Lower lobe of right lung (tissue), 2 donors: ENCODE measurements around the gene TM4SF5. TPM values are rescaled to one million over a fixed set of nuclear protein-coding genes. Genes with fewer than 3 reads are reported as not detected.
A peak's percentile ranks its signal among the peaks of the same experiment; 100 is the strongest.

ENCODE experiments used
- ATAC-seq, 2 donors: fragments of 200-7000 bp; cut with Tn5 transposase; one replicate each; pipeline ENCODE4 v1.9.1; 2020 to 2022; ENCODE audit warnings: mild to moderate bottlenecking in 2 of 2, moderate library complexity in 2 of 2
- DNase-seq: peaks from one replicate; pipeline ENCODE4 v3.0.0-alpha.2; 2020
- H3K27ac ChIP-seq: fragments of 200-600 bp; one replicate; pipeline ENCODE4 v1.8.0; 2022
- H3K27me3 ChIP-seq: fragments of 200-600 bp; one replicate; pipeline ENCODE4 v1.8.0; 2022; ENCODE audit warnings: low read depth
- H3K36me3 ChIP-seq: fragments of 200-600 bp; one replicate; pipeline ENCODE4 v1.8.0; 2022; ENCODE audit warnings: mild to moderate bottlenecking
- H3K4me1 ChIP-seq: fragments of 200-600 bp; one replicate; pipeline ENCODE4 v1.8.0; 2022
- H3K4me3 ChIP-seq: fragments of 200-600 bp; one replicate; pipeline ENCODE4 v1.8.0; 2022; ENCODE audit warnings: mild to moderate bottlenecking
- H3K9me3 ChIP-seq: fragments of 200-600 bp; one replicate; pipeline ENCODE4 v1.8.0; 2022
- CTCF ChIP-seq: fragments of 200-600 bp; IDR thresholded peaks from one replicate; pipeline ENCODE4 v1.8.0; 2022; ENCODE audit warnings: antibody characterized with exemption, mild to moderate bottlenecking
- intact Hi-C: fragments of 100-400 bp; cut with DNase I; formaldehyde crosslinking; loops from one replicate; pipeline ENCODE4 v1.11.0; 2022
- total RNA-seq: library from RNA; stranded (reverse); fragmentation: NEBNext Ultra II Directional; extraction: Animal tissue kit (Norgen Biotek cat#: 25700); gene quantifications from one replicate; pipeline ENCODE4 v1.2.1, GENCODE V29; 2021
- donor health status: DM: no; HTN: yes; CAD: no; lungs with severe emphysema.

Gene TM4SF5
- total RNA-seq, 1 donor from 2014 or later, result not detected

GRCh38 chr17:4786516-4786915, 14.8 kb downstream of the TM4SF5 start:
- H3K4me1 ChIP-seq, result peaks cover 33% of the 10 kb centered on the region
- ATAC-seq, result no peak
- no peak for TF ChIP-seq CTCF
- intact Hi-C loops, result loop anchor here (10.0 kb wide), 1 partner anchor 52 kb away; the partner anchor contains the start of genes CXCL16, MED11 and ZMYND15
- peak overlapping the region; percentile 34 for H3K4me3 ChIP-seq
- peaks cover 43% of the 10 kb centered on the region for H3K27me3 ChIP-seq
- no peak for DNase-seq
- no peak overlapping the region for H3K27ac ChIP-seq
- no peaks in the 10 kb centered on the region for H3K9me3 ChIP-seq
- no peaks in the 10 kb centered on the region for H3K36me3 ChIP-seq

- H3K27me3 ChIP-seq, result peaks cover 29% of the 10 kb centered on the region
- intact Hi-C loops, result loop anchor here (10.0 kb wide), 1 partner anchor 53 kb away; the partner anchor contains the start of genes CXCL16, MED11 and ZMYND15
- ATAC-seq (no peak), DNase-seq (no peak)
- H3K4me1 ChIP-seq, result peaks cover 33% of the 10 kb centered on the region
- no peak for TF ChIP-seq CTCF
- H3K4me3 ChIP-seq, result peak overlapping the region; percentile 76
- no peaks in the 10 kb centered on the region for H3K36me3 ChIP-seq
- no peak overlapping the region for H3K27ac ChIP-seq
- H3K9me3 ChIP-seq, result no peaks in the 10 kb centered on the region
These were observed 16.6 kb downstream of the TM4SF5 start for GRCh38 chr17:4788159-4788806.

GRCh38 chr17:4788807-4789700, 17.4 kb downstream of the TM4SF5 start, which contains the start of gene GLTPD2:
Gene GLTPD2, plus strand, starts transcription at chr17:4788964. Its CDS starts 48 bp downstream, at chr17:4789012.
- intact Hi-C loops, result loop anchor here (10.0 kb wide), 1 partner anchor 54 kb away; the partner anchor contains the start of genes CXCL16, MED11 and ZMYND15
- no peak for TF ChIP-seq CTCF
- Histone ChIP-seq H3K4me3 (peak within 1 kb of the TSS; percentile 76), H3K36me3 (no peaks in the 10 kb centered on the region), H3K9me3 (no peaks in the 10 kb centered on the region), H3K27ac (peak within 1 kb of the TSS; percentile 96), H3K4me1 (peaks cover 33% of the 10 kb centered on the region), H3K27me3 (peaks cover 21% of the 10 kb centered on the region)
- no peak for DNase-seq
- ATAC-seq, result peak; percentile 3 to 7

GRCh38 chr17:4789701-4789950, 17.9 kb downstream of the TM4SF5 start:
- Histone ChIP-seq H3K4me3 (peak overlapping the region; percentile 76), H3K4me1 (peaks cover 33% of the 10 kb centered on the region), H3K27ac (peak overlapping the region; percentile 96), H3K36me3 (no peaks in the 10 kb centered on the region), H3K9me3 (no peaks in the 10 kb centered on the region), H3K27me3 (peaks cover 16% of the 10 kb centered on the region)
- DNase-seq (no peak), ATAC-seq (no peak)
- TF ChIP-seq CTCF, result no peak
- intact Hi-C loops, result loop anchor here (10.0 kb wide), 1 partner anchor 55 kb away; the partner anchor contains the start of genes CXCL16, MED11 and ZMYND15

GRCh38 chr17:4789951-4790704, 18.4 kb downstream of the TM4SF5 start:
- H3K27me3 ChIP-seq, result peaks cover 11% of the 10 kb centered on the region
- intact Hi-C loops, result loop anchor here (10.0 kb wide), 1 partner anchor 55 kb away; the partner anchor contains the start of genes CXCL16, MED11 and ZMYND15
- peak; percentile 82 for TF ChIP-seq CTCF
- H3K9me3 ChIP-seq, result no peaks in the 10 kb centered on the region
- peak; percentile 94 to 95 for ATAC-seq
- peak overlapping the region; percentile 96 for H3K27ac ChIP-seq
- H3K36me3 ChIP-seq, result no peaks in the 10 kb centered on the region
- DNase-seq, result peak; percentile 90
- H3K4me1 ChIP-seq, result peaks cover 31% of the 10 kb centered on the region
- peak overlapping the region; percentile 76 for H3K4me3 ChIP-seq
